SU-DHL-6 (cell line): ENCODE data around the gene SARM1.

Experiments
- EZH2phosphoT487 ChIP-seq: fragments of 200-600 bp; sonication (generic), shearing (Covaris generic); conservative IDR thresholded peaks from 2 replicates; pipeline ENCODE4 v1.6.1; 2018; ENCODE audit warnings: mild to moderate bottlenecking, antibody characterized with exemption, low read length, moderate library complexity, mixed read lengths
- TF ChIP-seq, protein P1 (sequence below): fragments of 200-600 bp; sonication (generic); IDR thresholded peaks from one replicate; pipeline ENCODE4 v1.5.1; 2017; ENCODE audit warnings: antibody characterized with exemption, mild to moderate bottlenecking, low read length, moderate library complexity; ENCODE audit not compliant: insufficient read depth, poor library complexity, severe bottlenecking

DNA sequence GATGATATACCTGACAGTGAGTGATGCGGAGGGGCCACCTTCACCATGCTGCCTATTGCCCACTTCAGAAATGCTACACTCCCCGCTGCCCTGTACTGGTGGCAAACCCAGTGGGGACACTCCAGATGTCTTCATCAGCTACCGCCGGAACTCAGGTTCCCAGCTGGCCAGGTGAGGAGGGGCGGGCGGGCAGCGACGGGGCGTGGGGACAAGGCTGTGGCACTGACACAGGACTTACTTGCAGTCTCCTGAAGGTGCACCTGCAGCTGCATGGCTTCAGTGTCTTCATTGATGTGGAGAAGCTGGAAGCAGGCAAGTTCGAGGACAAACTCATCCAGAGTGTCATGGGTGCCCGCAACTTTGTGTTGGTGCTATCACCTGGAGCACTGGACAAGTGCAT is 16.6 kb downstream of the SARM1 start:
- TF ChIP-seq, protein P1, sequence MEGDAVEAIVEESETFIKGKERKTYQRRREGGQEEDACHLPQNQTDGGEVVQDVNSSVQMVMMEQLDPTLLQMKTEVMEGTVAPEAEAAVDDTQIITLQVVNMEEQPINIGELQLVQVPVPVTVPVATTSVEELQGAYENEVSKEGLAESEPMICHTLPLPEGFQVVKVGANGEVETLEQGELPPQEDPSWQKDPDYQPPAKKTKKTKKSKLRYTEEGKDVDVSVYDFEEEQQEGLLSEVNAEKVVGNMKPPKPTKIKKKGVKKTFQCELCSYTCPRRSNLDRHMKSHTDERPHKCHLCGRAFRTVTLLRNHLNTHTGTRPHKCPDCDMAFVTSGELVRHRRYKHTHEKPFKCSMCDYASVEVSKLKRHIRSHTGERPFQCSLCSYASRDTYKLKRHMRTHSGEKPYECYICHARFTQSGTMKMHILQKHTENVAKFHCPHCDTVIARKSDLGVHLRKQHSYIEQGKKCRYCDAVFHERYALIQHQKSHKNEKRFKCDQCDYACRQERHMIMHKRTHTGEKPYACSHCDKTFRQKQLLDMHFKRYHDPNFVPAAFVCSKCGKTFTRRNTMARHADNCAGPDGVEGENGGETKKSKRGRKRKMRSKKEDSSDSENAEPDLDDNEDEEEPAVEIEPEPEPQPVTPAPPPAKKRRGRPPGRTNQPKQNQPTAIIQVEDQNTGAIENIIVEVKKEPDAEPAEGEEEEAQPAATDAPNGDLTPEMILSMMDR: no peak
- no peak for TF ChIP-seq EZH2phosphoT487
